Measurements from ENCODE around the gene EMILIN1. TPM values are rescaled to one million over a fixed set of nuclear protein-coding genes. Genes with fewer than 3 reads are reported as not detected.

Gene EMILIN1
- total RNA-seq, 1 experiment from 2014 or later: 31.0 TPM

GRCh38 chr2:27039426-27039825 is 39.0 kb upstream of the EMILIN1 start:
- H3K9me3 ChIP-seq (ENCODE audit: low read depth, low read length, poor library complexity, severe bottlenecking): no peaks in the 10 kb centered on the region
- H3K36me3 ChIP-seq (ENCODE audit: insufficient read depth, low read length, poor library complexity, severe bottlenecking): peaks cover 64% of the 10 kb centered on the region
- BruUV-seq (replicated peaks): no TSS peak
- no peaks in the 10 kb centered on the region for H3K27me3 ChIP-seq (replicated peaks; ENCODE audit: insufficient read depth, low read depth, low read length, poor library complexity)
- H3K27ac ChIP-seq (ENCODE audit: low read depth, low read length, poor library complexity, severe bottlenecking): no peak overlapping the region
- CTCF ChIA-PET: no interaction called here
- no peak for DNase-seq (ENCODE audit: low spot score)
- intact Hi-C loops (cut with micrococcal nuclease; ENCODE audit: unreplicated experiment): no loop called here
- H3K4me1 ChIP-seq (ENCODE audit: insufficient read depth, low read length, poor library complexity, severe bottlenecking): peaks cover 4% of the 10 kb centered on the region
- POLR2A ChIA-PET (ENCODE audit: low non-redundant PET): no interaction called here
- H3K4me3 ChIP-seq (ENCODE audit: low read depth, low read length, poor library complexity, severe bottlenecking): no peak overlapping the region
- no peak for TF ChIP-seq CTCF (conservative IDR thresholded peaks at IDR 0.05; ENCODE audit: low read depth, low read length)
- TF ChIP-seq EZH2 (IDR thresholded peaks at IDR 0.05; ENCODE audit: borderline replicate concordance, low read depth, low read length, poor library complexity, severe bottlenecking): no peak

GRCh38 chr2:27039871-27040270 is 38.5 kb upstream of the EMILIN1 start:
- H3K27ac ChIP-seq (ENCODE audit: low read depth, low read length, poor library complexity, severe bottlenecking): no peak overlapping the region
- POLR2A ChIA-PET (ENCODE audit: low non-redundant PET): no interaction called here
- intact Hi-C loops (cut with micrococcal nuclease; ENCODE audit: unreplicated experiment): no loop called here
- no peak for DNase-seq (ENCODE audit: low spot score)
- TF ChIP-seq EZH2 (IDR thresholded peaks at IDR 0.05; ENCODE audit: borderline replicate concordance, low read depth, low read length, poor library complexity, severe bottlenecking) (no peak), CTCF (conservative IDR thresholded peaks at IDR 0.05; ENCODE audit: low read depth, low read length) (no peak)
- no peaks in the 10 kb centered on the region for H3K9me3 ChIP-seq (ENCODE audit: low read depth, low read length, poor library complexity, severe bottlenecking)
- CTCF ChIA-PET: no interaction called here
- no peak overlapping the region for H3K4me3 ChIP-seq (ENCODE audit: low read depth, low read length, poor library complexity, severe bottlenecking)
- H3K27me3 ChIP-seq (replicated peaks; ENCODE audit: insufficient read depth, low read depth, low read length, poor library complexity): no peaks in the 10 kb centered on the region
- peaks cover 4% of the 10 kb centered on the region for H3K4me1 ChIP-seq (ENCODE audit: insufficient read depth, low read length, poor library complexity, severe bottlenecking)
- H3K36me3 ChIP-seq (ENCODE audit: insufficient read depth, low read length, poor library complexity, severe bottlenecking): peaks cover 63% of the 10 kb centered on the region
- BruUV-seq (replicated peaks): no TSS peak

GRCh38 chr2:27040282-27040681 is 38.1 kb upstream of the EMILIN1 start:
- Histone ChIP-seq H3K27ac (ENCODE audit: low read depth, low read length, poor library complexity, severe bottlenecking) (no peak overlapping the region), H3K27me3 (replicated peaks; ENCODE audit: insufficient read depth, low read depth, low read length, poor library complexity) (no peaks in the 10 kb centered on the region), H3K9me3 (ENCODE audit: low read depth, low read length, poor library complexity, severe bottlenecking) (no peaks in the 10 kb centered on the region), H3K36me3 (ENCODE audit: insufficient read depth, low read length, poor library complexity, severe bottlenecking) (peaks cover 59% of the 10 kb centered on the region), H3K4me3 (ENCODE audit: low read depth, low read length, poor library complexity, severe bottlenecking) (no peak overlapping the region), H3K4me1 (ENCODE audit: insufficient read depth, low read length, poor library complexity, severe bottlenecking) (peaks cover 4% of the 10 kb centered on the region)
- TF ChIP-seq CTCF (conservative IDR thresholded peaks at IDR 0.05; ENCODE audit: low read depth, low read length) (no peak), EZH2 (IDR thresholded peaks at IDR 0.05; ENCODE audit: borderline replicate concordance, low read depth, low read length, poor library complexity, severe bottlenecking) (no peak)
- ChIA-PET POLR2A (ENCODE audit: low non-redundant PET) (no interaction called here), CTCF (no interaction called here)
- intact Hi-C loops (cut with micrococcal nuclease; ENCODE audit: unreplicated experiment): no loop called here
- DNase-seq (ENCODE audit: low spot score): no peak
- no TSS peak for BruUV-seq (replicated peaks)
